T-helper 1 cell treated with Interleukin-12 subunit alpha and Interleukin-12 subunit beta and Interleukin-4 antibody, amounts not matched to agents 30 ng/mL and 1 ng/mL, for 36 hours (primary cell): ENCODE data around the gene ZNF341. TPM values are rescaled to one million over a fixed set of nuclear protein-coding genes. Genes with fewer than 3 reads are reported as not detected.
"Not testable (repeated sequence)": the region's sequence is repeated elsewhere in the genome, so short reads cannot be mapped to it uniquely, and the experiment has no call there.

ENCODE experiments used
- intact Hi-C: fragments of 100-400 bp; cut with micrococcal nuclease; formaldehyde crosslinking; loops from one replicate; pipeline ENCODE4 v1.15.1; 2024
- total RNA-seq: library from RNA; stranded (reverse); gene quantifications from 2 replicates; pipeline ENCODE4 v1.2.3, GENCODE V29; 2022

ZNF341 gene
- total RNA-seq, 1 donor from 2014 or later = 7.0 TPM

DNA sequence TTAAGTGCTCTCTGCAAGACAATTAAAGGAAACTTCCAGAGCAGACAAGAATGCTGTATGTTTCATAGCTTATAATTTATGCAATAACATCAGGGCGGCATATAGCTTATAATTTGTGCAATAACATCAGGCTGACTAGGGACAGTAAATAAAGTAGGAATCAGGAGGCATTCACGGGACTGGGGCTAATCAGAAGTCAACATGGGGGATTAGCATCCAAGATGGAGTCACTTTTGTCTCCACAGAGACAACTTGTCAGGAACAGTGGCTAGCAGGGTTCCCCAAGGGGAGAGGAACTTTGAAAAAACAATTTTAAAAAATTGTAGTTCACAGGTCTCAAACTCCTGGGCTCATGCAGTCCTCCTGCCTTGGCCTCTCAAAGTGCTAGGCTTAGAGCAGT, 3.3 kb upstream of the ZNF341 start:
- intact Hi-C loops = no loop called here

- intact Hi-C loops = no loop called here
Observed at GRCh38 chr20:33729101-33729500, 2.7 kb upstream of the ZNF341 start.

DNA sequence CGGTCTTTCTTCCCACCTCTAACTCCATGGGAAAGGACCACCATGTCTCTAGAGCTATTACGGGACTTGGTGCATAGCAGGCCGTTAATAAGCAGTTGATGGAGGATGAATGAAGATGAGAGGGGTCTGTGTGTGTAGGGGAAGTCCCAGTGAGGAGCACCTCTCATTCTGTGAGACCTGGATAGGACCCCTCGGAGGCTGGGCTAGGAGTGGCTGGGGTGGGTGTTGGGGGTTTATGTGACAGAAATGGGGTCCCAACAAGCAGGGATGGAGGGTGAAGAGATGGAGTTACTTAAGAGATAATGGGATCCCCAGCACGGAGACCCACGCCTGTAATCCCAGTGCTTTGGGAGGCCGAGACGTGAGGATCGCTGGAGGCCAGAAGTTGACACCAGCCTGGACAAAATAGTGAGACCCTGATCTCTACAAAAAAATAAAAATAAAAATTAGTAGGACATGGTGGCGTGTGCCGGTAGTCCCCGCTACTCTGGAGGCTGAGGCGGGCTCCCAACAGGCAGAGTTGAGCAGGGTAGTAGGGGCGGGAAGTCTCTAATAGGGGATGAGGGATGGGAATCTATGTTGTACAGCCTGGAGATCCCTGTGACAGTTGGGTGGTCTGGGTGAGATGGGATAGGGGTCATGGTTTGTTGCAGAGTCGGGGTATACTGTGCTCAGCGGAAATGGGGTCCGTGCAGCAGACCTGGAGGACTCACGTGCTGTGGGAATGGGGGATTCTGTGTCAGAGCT, 677 bp upstream of the ZNF341 start:
- intact Hi-C loops = loop anchor here (1.0 to 5.0 kb wide), 3 partner anchors 11 to 1374 kb away; partner anchors contain the start of genes ACTL10, ASXL1 and PXMP4

DNA sequence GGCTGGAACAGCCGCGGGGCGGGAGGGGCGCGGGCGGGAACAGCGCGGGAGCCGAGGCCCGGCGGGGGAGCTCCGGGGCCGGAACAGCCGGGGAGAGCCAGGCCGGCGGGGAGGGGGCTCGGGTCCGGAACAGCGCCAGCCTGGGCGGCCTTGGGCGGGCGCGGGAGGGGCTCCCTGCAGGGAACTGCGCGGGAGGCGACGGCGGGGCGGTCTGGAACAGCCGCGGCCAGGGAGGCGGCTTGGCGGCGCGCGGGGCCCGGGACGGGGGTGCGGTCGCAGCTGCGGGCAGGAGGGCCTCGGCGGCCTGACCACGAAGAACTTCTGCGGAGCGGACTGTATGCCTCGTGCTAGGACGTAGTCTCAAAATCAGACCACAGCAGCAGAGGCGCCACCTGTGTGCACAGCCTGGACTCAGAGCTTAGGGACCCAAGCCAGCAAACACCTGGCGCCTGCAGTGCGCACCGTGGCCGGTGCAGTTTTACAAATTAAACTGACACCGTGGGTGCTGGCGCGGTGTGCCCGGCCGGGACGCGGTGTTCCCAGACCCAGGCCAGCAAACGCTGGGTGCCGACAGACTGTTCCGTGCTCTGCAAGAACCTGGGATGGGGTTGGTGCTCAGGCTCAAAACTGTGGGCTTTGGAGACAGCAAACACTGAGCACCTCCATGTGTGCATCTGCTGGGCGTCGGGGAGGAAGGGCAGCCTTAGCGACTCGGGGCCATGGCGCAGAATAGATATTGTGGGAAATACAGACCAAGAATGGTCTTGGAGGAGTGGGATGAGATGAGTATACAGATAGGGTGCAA, 572 bp downstream of the ZNF341 start:
- intact Hi-C loops = loop anchor here (1.0 to 5.0 kb wide), 11 partner anchors 46 to 1375 kb away; partner anchors contain the start of genes ASXL1, CDK5RAP1, CHMP4B and E2F1

DNA sequence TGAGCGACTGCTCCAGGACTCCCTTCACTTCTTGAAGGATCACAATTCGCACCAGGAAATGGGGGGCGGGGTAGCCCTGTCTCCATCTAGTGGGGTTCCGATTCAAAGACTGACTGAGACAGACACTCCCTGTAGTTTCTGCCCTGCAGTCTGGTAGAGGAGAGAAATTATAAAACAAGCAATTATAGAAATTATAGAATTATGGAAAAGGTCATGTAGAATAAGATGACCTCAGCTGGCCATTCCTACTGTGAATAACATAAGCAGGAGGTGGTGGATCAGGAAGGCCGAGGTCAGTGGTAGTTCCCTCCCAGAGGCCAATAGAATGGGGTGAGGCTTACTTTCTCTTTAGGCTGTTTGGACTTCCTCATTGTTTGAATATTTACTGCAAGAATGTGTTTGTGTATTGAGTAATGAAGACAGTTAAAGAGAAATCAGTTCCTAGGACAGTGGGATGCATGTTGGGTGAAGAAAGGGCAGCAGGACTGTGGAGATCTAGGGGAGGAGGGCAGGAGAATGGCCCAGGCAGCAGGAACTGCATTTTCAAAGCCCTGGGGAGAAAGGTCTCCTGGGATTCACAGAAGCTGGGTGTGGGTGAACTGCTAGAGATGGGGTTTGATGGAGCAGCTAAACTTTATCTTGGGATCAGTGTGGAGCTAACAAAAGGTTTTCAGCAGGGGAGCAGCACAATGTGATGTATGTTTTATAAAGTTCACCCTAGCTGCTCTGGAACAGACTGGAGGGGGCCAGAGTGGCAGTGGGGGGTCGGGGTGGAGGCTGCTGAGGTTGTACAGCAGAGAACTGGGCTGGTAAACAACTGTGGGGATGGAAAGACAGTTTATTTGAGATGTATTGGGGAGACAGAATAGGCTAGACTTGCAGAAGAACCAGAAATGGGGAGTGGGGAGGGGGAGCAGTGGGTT, 2.1 kb downstream of the ZNF341 start:
- intact Hi-C loops = loop anchor here (2.0 to 5.0 kb wide), 3 partner anchors 45 to 1377 kb away; partner anchors contain the start of gene ASXL1

DNA sequence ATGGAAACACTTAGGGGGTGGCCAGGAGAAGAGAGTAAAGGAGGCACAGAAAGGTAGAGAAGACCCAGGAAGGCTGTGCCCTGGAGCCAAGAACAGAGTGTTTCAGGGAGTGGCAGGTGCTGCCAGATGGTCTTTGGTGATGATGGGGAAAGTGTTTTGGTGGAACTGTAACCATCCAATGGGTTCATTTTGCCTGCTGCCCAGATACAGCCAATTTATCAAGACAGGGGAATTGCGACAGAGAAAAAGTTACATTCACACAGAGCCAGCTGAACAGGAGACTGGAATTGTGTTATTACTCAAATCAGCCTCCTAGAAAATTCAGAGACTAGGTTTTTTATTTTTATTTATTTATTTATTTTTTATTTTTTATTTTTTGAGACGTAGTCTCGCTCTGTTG, 5.2 kb downstream of the ZNF341 start:
- intact Hi-C loops = no loop called here

GRCh38 chr20:33739493-33739892, 7.7 kb downstream of the ZNF341 start:
- intact Hi-C loops = no loop called here

DNA sequence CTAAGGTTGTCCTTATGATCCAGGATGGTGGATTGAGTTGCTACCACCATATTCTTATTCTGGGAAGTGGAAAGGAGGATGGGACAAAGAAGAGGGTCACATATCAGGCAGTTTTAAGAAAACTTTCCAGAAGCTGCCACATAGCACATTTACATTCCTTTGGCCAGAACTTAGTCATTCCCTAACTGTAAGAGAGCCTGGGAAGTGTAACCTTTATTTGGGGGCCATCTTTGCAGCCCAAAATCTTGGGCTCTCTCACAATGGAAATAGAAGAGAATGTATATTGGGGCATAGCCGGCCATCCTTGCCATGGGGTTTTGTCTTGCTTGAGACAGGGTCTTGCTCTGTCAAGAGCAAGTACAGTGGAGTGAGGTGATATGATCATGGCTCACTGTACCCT, 8.4 kb downstream of the ZNF341 start:
- intact Hi-C loops = no loop called here

GRCh38 chr20:33744181-33744580, 12.4 kb downstream of the ZNF341 start:
- intact Hi-C loops = no loop called here

DNA sequence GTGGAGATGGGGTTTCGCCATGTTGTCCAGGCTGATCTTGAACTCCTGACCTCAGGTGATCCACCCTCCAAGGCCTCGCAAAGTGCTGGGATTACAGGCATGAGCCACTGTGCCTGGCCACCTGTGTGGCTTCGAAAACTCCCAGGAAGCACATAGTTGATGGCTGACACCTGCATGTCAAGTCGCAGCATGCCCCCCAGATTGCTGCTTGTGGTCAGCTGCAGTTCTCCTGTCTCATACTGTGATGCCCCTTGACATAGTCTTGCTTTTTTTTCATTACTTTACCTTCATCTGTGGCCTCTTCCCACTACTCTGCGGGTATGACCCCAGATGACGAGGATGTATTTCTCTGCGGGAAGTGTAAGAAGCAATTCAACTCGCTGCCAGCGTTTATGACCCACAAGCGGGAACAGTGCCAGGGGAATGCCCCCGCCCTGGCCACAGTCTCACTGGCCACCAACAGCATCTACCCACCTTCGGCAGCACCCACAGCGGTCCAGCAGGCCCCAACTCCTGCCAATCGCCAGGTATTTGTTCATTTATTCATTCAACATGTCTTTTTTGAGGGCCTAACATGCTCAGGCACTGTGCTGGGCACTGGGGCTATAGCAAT, 13.1 kb downstream of the ZNF341 start:
- intact Hi-C loops = no loop called here

DNA sequence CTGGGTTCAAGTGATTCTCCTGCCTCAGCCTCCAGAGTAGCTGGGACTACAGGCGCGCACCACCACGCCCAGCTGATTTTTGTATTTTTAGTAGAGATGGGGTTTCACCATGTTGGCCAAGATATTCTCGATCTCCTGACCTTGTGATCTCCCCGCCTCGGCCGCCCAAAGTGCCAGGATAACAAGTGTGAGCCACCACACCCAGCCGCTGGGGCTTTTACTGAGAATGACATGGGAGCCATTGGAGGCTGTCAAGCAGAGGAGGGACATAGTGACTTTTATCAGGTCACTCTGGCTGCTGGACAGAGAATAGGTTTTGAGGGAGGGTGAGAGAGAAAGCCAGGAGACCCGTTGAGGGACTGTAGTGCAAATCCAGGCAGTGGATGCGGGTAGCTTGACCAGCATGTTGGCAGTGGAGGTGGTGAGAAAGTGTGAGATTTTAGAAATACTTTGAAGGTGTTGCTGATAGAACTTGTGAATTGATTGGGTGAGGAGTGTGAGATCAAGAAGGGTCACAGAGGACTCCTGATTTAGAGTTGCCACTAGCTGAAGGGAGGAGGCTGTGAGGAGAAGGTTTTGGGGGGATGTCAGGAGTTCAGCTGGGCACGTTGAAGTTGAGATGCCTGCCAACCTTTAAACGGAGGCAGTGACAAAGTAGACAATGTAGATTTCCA, 14.7 kb downstream of the ZNF341 start:
- intact Hi-C loops = no loop called here

DNA sequence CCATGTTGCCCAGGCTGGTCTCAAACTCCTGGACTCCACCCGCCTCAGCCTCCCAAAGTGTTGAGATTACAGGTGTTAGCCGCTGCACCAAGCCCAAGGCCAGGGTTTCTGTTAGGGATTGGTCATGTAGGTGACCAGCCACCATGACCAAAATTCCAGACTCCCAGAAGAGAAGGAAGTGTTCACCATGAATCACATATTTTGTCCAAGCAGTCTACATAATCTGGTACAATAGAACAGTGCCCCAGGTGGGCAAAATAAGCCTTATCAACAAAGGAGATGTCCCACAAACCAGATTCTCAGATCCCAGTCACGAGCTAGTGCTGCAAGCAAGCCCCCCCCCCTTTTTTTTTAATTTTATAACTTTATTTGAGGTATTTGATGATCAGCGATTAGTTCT, 20.0 kb downstream of the ZNF341 start:
- intact Hi-C loops = no loop called here

GRCh38 chr20:33753143-33753542, 21.3 kb downstream of the ZNF341 start:
- intact Hi-C loops = no loop called here

- intact Hi-C loops = no loop called here
Observed at GRCh38 chr20:33753763-33754162, 22.0 kb downstream of the ZNF341 start.

DNA sequence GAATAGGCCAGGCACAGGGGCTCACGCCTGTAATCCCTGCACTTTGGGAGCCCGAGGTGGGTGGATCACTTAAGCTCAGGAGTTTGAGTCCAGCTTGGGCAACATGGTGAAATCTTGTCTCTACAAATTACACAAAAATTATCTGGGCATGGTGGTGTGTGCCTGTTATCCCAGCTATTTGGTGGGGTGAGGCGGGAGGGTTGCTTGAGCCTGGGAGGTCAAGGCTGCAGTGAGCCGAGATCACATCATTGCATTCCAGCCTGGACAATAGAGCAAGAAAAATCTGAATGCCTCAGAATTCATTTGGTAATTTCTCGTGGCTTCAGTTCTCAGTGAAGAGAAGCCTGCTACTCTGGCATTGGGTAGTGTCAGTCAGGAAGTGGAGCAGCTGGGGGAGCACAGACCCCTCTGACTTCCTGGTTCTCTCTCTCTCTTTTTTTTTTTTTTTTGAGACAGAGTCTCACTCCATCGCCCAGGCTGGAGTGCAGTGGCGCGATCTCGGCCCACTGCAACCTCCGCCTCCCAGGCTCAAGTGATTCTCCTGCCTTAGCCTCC, 24.2 kb downstream of the ZNF341 start:
- intact Hi-C loops = not testable (repeated sequence)

DNA sequence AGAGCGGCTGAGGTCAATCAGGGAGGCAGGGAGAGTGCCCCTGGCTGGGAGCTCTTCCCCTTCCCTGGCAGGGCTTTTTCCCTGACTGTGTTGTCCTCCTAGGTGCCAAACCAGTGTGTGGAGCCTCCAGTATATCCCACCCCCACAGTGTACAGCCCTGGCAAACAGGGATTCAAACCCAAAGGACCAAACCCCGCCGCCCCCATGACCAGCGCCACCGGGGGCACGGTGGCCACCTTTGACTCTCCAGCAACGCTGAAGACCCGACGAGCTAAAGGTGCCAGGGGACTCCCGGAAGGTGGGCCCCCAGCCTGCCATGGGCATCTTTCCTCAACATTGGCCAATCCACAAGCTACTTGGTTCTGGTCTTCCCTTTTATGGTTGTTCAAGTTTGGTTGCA, 25.2 kb downstream of the ZNF341 start:
- intact Hi-C loops = no loop called here

DNA sequence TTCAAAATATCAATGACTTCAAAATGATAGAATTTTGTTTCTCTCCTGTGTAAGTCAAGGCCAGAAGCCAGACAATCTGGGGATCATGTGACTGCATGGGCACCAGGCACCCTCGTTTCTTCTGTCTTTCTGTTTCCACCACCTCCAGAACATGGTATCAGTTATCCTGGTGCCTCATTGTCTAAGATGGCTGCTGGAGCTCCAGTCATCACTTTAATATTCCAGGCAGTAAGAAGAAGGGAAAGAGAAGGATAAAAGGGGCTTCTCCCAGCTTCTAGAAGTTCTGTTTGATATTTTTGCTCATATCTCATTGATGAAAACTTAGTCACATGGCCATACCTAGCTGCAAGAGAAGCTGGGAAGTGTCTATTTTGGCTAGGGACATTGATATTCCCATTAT, 25.7 kb downstream of the ZNF341 start:
- intact Hi-C loops = no loop called here

DNA sequence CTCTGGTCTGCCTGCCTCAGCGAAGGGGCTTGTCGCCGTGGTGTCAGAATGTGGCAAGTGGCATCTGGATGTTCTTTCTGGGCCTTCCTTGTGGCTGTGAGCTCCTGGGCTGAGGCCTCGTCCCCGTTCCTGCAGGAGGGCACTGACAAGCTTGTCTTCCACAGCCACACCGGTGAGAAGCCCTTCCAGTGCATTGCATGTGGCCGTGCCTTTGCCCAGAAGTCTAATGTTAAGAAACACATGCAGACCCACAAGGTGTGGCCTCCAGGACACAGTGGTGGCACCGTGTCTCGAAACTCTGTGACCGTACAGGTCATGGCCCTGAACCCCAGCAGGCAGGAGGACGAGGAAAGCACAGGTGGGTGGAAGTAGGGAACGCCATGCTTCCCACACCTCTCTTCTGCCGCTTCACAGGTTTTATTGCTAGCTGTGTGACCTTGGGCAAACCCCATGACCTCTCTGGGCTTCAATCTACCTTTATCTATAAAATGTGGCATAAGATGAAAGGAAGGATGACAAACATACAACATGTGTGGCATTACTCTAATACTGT, 30.0 kb downstream of the ZNF341 start:
- intact Hi-C loops = no loop called here

DNA sequence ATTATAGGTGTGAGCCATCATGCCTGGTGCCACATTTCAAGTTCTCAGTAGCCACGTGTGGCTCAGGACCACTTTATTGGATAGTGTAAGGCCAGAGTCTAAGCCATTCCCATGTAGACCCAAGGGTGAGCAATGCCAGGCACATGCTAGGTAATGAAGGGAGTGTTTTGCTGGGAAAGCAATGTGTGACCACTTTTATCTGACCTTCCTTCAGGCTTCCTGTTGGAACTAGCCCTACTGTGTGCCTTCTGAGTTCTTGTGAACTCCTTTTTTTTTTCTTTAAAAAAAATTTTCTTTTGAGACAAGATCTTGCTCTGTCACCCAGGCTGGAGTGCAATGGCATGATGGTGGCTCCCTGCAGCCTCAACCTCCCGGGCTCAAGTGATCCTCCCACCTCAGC, 33.3 kb downstream of the ZNF341 start:
- intact Hi-C loops = no loop called here

GRCh38 chr20:33765592-33765991, 33.8 kb downstream of the ZNF341 start:
- intact Hi-C loops = no loop called here
